Brain microvascular endothelial cell (primary cell): Measurements from ENCODE around the gene NUFIP1.

Experiments
- DNase-seq: peaks from one replicate; pipeline ENCODE4 v3.0.0-alpha.2; 2020
- H3K27ac ChIP-seq: fragments of 250-450 bp; sonication (Bioruptor Pico); 2 replicates; pipeline ENCODE4 v1.5.1; 2020; ENCODE audit warnings: mild to moderate bottlenecking, moderate library complexity
- H3K27me3 ChIP-seq: fragments of 250-450 bp; sonication (Bioruptor Pico); replicated peaks from 2 replicates; pipeline ENCODE4 v1.5.1; 2020; ENCODE audit warnings: mild to moderate bottlenecking
- H3K36me3 ChIP-seq: fragments of 250-450 bp; sonication (Bioruptor Pico); replicated peaks from 2 replicates; pipeline ENCODE4 v1.5.1; 2020; ENCODE audit warnings: mild to moderate bottlenecking
- H3K4me3 ChIP-seq: 2 replicates; pipeline ENCODE4 v1.5.1; 2011; ENCODE audit warnings: low read depth, mild to moderate bottlenecking, control low read depth, low read length, moderate library complexity
- CTCF ChIP-seq: IDR thresholded peaks from 2 replicates; pipeline ENCODE4 v1.5.1; 2011; ENCODE audit warnings: low read depth, mild to moderate bottlenecking, moderate library complexity, low read length, control low read depth, inconsistent platforms; ENCODE audit errors: missing control alignments
- in situ Hi-C: cut with HindIII; loops from 2 replicates; pipeline ENCODE4 v1.10.0; 2017; ENCODE audit warnings: low sequenced_read_pairs, low pct_ligation_motif_present

Gene NUFIP1

GRCh38 chr13:45016792-45017425 is 27.6 kb upstream of the NUFIP1 start:
- Histone ChIP-seq H3K27ac (no peak overlapping the region), H3K4me3 (no peak overlapping the region), H3K27me3 (no peaks in the 10 kb centered on the region), H3K36me3 (peaks cover 4% of the 10 kb centered on the region)
- in situ Hi-C loops = no loop called here
- no peak for TF ChIP-seq CTCF
- DNase-seq = no peak

- in situ Hi-C loops = no loop called here
- no peak for DNase-seq
- Histone ChIP-seq H3K27ac (no peak overlapping the region), H3K36me3 (peaks cover 12% of the 10 kb centered on the region), H3K4me3 (no peak overlapping the region), H3K27me3 (no peaks in the 10 kb centered on the region)
- no peak for TF ChIP-seq CTCF
These were observed 26.0 kb upstream of the NUFIP1 start for GRCh38 chr13:45015300-45015699.

GRCh38 chr13:45011198-45011597 is 21.9 kb upstream of the NUFIP1 start:
- in situ Hi-C loops = no loop called here
- no peak overlapping the region for H3K27ac ChIP-seq
- H3K27me3 ChIP-seq = no peaks in the 10 kb centered on the region
- no peak for DNase-seq
- TF ChIP-seq CTCF = no peak
- no peak overlapping the region for H3K4me3 ChIP-seq
- H3K36me3 ChIP-seq = peaks cover 15% of the 10 kb centered on the region

GRCh38 chr13:45007823-45008222 is 18.6 kb upstream of the NUFIP1 start:
- no peak for TF ChIP-seq CTCF
- in situ Hi-C loops = no loop called here
- no peak for DNase-seq
- H3K27me3 ChIP-seq = no peaks in the 10 kb centered on the region
- peaks cover 16% of the 10 kb centered on the region for H3K36me3 ChIP-seq
- H3K4me3 ChIP-seq = no peak overlapping the region
- no peak overlapping the region for H3K27ac ChIP-seq

- no peaks in the 10 kb centered on the region for H3K27me3 ChIP-seq
- TF ChIP-seq CTCF = no peak
- peaks cover 22% of the 10 kb centered on the region for H3K36me3 ChIP-seq
- no peak overlapping the region for H3K27ac ChIP-seq
- no peak overlapping the region for H3K4me3 ChIP-seq
- in situ Hi-C loops = no loop called here
- no peak for DNase-seq
These were observed 18.0 kb upstream of the NUFIP1 start for GRCh38 chr13:45007225-45007624.

- in situ Hi-C loops = no loop called here
- DNase-seq = no peak
- TF ChIP-seq CTCF = no peak
- no peaks in the 10 kb centered on the region for H3K27me3 ChIP-seq
- no peak overlapping the region for H3K4me3 ChIP-seq
- no peak overlapping the region for H3K27ac ChIP-seq
- H3K36me3 ChIP-seq = peaks cover 24% of the 10 kb centered on the region
These were observed 14.8 kb upstream of the NUFIP1 start for GRCh38 chr13:45004096-45004495.
